ENCODE data around the gene PSAPL1.

DNA sequence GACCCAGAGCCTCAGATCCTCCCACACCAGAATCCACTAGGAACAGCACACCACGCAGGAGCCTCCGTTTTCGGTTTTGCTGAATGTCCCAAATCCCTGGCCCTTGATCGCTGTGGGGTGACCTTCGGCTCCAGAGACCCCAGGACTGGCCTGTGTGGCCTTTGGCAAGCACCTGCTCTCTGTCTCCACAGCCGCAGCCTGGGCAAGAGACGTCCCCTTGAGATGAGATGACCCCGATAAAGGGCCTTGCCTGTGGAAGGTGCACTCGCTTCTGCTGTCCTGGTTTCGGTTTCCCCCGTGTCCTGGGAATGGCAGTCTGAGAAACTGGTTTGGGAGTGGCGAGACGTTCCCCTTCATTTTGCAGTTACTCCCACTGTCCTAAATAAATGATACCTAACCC, 9.6 kb downstream of the PSAPL1 start:
- TF ChIP-seq, protein P1, sequence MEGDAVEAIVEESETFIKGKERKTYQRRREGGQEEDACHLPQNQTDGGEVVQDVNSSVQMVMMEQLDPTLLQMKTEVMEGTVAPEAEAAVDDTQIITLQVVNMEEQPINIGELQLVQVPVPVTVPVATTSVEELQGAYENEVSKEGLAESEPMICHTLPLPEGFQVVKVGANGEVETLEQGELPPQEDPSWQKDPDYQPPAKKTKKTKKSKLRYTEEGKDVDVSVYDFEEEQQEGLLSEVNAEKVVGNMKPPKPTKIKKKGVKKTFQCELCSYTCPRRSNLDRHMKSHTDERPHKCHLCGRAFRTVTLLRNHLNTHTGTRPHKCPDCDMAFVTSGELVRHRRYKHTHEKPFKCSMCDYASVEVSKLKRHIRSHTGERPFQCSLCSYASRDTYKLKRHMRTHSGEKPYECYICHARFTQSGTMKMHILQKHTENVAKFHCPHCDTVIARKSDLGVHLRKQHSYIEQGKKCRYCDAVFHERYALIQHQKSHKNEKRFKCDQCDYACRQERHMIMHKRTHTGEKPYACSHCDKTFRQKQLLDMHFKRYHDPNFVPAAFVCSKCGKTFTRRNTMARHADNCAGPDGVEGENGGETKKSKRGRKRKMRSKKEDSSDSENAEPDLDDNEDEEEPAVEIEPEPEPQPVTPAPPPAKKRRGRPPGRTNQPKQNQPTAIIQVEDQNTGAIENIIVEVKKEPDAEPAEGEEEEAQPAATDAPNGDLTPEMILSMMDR (IDR thresholded peaks at IDR 0.05), result no peak
- TF ChIP-seq ZFX (IDR thresholded peaks at IDR 0.05; ENCODE audit: borderline replicate concordance), result no peak

All from 22Rv1 (cell line).